GM12801 (cell line): ENCODE measurements around the gene FRK.

Experiments used
- CTCF ChIP-seq: IDR thresholded peaks from one replicate; pipeline ENCODE4 v1.5.1; 2011; ENCODE audit warnings: control low read depth; ENCODE audit not compliant: insufficient read length; ENCODE audit errors: extremely low read depth

FRK gene

DNA sequence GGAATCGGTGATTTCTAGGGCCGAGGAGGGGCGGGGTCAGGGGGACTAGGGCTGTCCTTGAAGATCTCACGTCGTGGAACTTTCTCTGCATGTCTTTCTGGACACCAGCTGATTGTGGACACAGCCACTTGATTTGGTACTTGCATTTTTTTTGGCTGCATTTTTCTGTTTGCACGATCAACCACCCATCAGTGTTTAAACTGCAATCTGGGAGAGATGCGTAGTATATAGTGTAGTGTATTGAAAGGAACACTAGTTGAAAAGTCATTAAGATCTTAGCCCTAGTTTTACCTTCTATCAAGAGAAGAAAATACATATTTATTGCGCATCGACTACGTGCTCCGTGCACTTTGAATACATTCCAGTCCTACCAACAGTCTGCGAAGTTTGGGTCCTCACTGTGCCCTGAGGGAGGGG, 40.6 kb upstream of the FRK start:
- no peak for TF ChIP-seq CTCF

GRCh38 chr6:116100419-116101301, 40.0 kb upstream of the FRK start, which contains the start of gene NT5DC1:
TSS of gene NT5DC1 (plus strand) at chr6:116100853. CDS start at chr6:116100931, 78 bp downstream.
- no peak for TF ChIP-seq CTCF

DNA sequence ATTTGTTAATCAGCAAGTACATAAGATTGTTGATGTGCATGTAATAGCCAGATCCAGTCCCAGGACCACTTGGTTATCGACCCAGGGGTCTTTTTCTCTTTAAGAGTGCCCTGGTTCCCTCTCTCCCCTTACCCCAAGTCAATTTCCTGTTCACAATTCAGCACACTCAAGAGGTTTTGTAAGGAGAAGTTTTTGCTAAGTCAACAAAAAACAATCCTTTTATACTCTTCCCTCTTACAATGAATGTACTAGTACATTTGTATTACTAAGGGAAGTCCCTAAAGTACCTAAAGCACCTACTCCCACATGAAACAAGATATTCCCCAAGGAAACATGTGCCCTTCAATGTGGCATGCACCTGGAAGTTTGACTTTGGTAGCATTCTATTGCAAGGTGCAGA, 38.3 kb upstream of the FRK start:
- no peak for TF ChIP-seq CTCF

DNA sequence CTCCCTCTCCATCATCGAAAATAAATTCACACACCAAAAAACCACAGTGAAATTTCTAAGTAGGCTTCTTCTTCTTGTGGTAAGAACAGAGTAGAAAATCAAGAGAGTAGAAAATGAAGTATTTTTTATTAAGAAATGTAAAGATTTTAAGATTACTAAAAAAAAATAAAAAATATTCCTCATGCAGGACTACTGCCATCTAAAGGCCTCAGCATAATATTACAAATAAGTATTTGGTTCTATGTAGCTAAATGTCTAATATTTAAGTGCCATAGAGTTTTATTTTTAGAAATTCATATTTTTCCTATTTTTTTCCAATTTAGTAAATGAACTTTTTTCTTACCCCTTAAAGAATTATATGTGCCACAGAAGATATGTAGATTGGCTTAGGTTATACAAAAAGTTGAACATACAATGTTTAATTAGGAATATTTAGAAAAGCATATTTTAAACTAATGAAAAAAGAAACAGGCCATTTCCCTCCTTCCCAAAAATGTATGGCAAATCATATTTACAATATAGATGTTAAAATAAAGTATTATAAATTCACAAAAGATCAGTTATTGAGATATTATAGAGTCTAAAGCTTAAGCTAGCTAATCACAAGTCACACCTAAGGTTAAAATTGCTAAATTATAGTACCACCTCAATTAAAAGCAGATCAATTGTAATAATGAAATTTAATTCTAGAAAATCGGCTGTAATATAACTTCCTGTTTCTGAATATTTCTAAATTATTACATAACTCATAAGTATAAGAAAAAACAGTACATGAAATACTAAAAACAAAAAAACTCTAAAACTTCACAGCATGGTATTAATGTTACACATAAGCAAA, 36.5 kb upstream of the FRK start:
- no peak for TF ChIP-seq CTCF

DNA sequence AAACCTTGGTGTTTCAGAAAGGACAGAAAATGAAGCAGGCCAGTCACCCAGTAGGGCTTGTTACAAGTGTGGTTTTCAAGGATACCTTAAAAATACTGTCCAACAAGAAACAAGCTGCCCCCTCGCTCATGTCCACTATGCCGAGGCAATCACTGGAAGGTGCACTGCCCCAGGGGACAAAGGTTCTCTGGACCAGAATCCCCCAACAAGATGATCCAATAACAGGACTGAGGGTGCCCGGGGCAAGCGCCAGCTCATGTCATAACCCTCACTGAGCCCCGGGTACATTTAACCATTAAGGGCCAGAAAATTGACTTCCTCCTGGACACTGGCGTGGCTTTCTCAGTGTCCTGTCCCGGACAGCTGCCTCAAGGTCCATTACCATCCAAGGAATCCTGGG, 33.4 kb upstream of the FRK start:
- TF ChIP-seq CTCF = no peak

DNA sequence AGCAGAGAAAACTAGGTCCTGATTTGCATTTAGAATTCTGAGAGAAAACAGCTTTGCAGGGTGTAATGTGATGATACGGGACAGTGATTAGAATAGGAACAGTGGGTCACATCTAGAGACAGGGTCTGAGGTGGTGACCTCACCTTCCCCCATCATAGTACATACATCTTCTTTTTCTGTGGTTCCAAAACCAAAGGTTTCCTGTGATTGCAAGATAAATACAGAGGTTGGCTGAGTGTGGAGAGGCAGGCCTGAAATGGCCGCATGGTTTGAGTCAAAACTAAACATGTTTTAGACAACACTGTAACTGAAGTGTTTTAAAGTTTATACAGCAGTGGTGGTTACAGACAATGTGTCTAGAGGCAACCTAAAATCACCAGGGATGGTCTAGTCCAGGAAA, 29.6 kb upstream of the FRK start:
- TF ChIP-seq CTCF = no peak

DNA sequence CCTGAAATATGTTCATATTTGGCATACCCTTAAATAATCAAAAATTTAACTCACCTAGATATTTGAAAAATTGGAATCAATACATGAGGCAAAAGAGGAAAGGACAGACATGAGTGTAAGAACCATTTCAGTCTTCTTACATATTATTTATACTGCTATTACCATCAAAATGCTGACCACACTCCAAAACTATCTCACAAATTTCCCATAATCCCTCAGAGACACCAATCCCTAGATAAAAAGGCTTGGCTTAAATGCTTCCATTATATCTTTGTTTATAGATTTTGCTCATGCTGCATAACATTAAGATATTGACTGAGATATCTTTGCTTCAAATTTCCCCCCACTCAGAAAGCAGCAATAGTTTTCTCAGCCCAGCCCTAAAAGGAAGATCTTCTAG, 28.3 kb upstream of the FRK start:
- no peak for TF ChIP-seq CTCF
